GM06990 (cell line): ENCODE measurements around the gene ENPP7.

Source experiments
- DNase-seq: peaks from one replicate; pipeline ENCODE4 v3.0.0-alpha.2; 2011; ENCODE audit not compliant: insufficient read length; ENCODE audit errors: extremely low read depth
- H3K27me3 ChIP-seq: replicated peaks from 2 replicates; pipeline ENCODE4 v1.6.0; 2011; ENCODE audit warnings: low read length; ENCODE audit not compliant: control insufficient read depth, insufficient read depth
- H3K36me3 ChIP-seq: 2 replicates; pipeline ENCODE4 v1.5.1; 2011; ENCODE audit warnings: low read length; ENCODE audit not compliant: control insufficient read depth, insufficient read depth
- H3K4me3 ChIP-seq: replicated peaks from 2 replicates; pipeline ENCODE4 v1.5.1; 2011; ENCODE audit warnings: low read depth, mild to moderate bottlenecking, control low read depth, low read length
- CTCF ChIP-seq: IDR thresholded peaks from 2 replicates; pipeline ENCODE4 v1.5.1; 2011; ENCODE audit warnings: low read length, control low read depth, mild to moderate bottlenecking, inconsistent platforms; ENCODE audit not compliant: insufficient read depth, poor library complexity, severe bottlenecking

ENPP7 gene

GRCh38 chr17:79700592-79700991 lies 30.2 kb upstream of the ENPP7 start:
- no peak for DNase-seq
- Histone ChIP-seq H3K27me3 (no peaks in the 10 kb centered on the region; the same call in 1 of the 2 replicates), H3K36me3 (no peaks in the 10 kb centered on the region), H3K4me3 (no peak overlapping the region)
- no peak for TF ChIP-seq CTCF

GRCh38 chr17:79702034-79702433 lies 28.7 kb upstream of the ENPP7 start:
- H3K4me3 ChIP-seq = no peak overlapping the region
- no peaks in the 10 kb centered on the region for H3K36me3 ChIP-seq
- TF ChIP-seq CTCF = peak; percentile 20
- no peaks in the 10 kb centered on the region; the same call in 1 of the 2 replicates for H3K27me3 ChIP-seq
- DNase-seq = no peak

- TF ChIP-seq CTCF = no peak
- DNase-seq = no peak
- no peak overlapping the region for H3K4me3 ChIP-seq
- no peaks in the 10 kb centered on the region for H3K36me3 ChIP-seq
- H3K27me3 ChIP-seq = no peaks in the 10 kb centered on the region; the same call in 1 of the 2 replicates
Measured at GRCh38 chr17:79702550-79703236, 28.1 kb upstream of the ENPP7 start.

GRCh38 chr17:79704691-79705090 lies 26.1 kb upstream of the ENPP7 start:
- no peaks in the 10 kb centered on the region for H3K36me3 ChIP-seq
- DNase-seq = no peak
- no peak overlapping the region for H3K4me3 ChIP-seq
- TF ChIP-seq CTCF = no peak
- no peaks in the 10 kb centered on the region; the same call in 1 of the 2 replicates for H3K27me3 ChIP-seq

GRCh38 chr17:79705674-79706073 lies 25.1 kb upstream of the ENPP7 start:
- Histone ChIP-seq H3K36me3 (no peaks in the 10 kb centered on the region), H3K4me3 (no peak overlapping the region), H3K27me3 (no peaks in the 10 kb centered on the region; the same call in 1 of the 2 replicates)
- DNase-seq = no peak
- no peak for TF ChIP-seq CTCF
